GM23338 (cell line): ENCODE results near the gene OR52L1. TPM values are rescaled to one million over a fixed set of nuclear protein-coding genes. Genes with fewer than 3 reads are reported as not detected.

ENCODE experiments used
- ATAC-seq: fragments of 200-7000 bp; cut with Tn5 transposase; 3 replicates; pipeline ENCODE4 v1.9.1; 2020
- DNase-seq: peaks from one replicate; pipeline ENCODE4 v3.0.0-alpha.2; 2015; ENCODE audit warnings: low spot score
- H2AFZ ChIP-seq: fragments of 200-600 bp; sonication (generic); 2 replicates; pipeline ENCODE4 v1.8.0; 2016; ENCODE audit warnings: antibody characterized with exemption, mild to moderate bottlenecking, moderate library complexity
- H3F3A ChIP-seq: fragments of 200-600 bp; sonication (generic); replicated peaks from 2 replicates; pipeline ENCODE4 v1.8.0; 2017; ENCODE audit warnings: antibody characterized with exemption, mixed run types, low read depth
- H3K27ac ChIP-seq: fragments of 200-600 bp; sonication (generic); 2 replicates; pipeline ENCODE4 v1.6.1; 2016; ENCODE audit warnings: low read depth
- H3K27me3 ChIP-seq: fragments of 200-600 bp; sonication (generic); 2 replicates; pipeline ENCODE4 v1.8.0; 2016; ENCODE audit warnings: mild to moderate bottlenecking, mixed run types, moderate library complexity; ENCODE audit not compliant: insufficient read depth
- H3K36me3 ChIP-seq: fragments of 200-600 bp; sonication (generic); 2 replicates; pipeline ENCODE4 v1.8.0; 2016; ENCODE audit warnings: mild to moderate bottlenecking; ENCODE audit not compliant: insufficient read depth
- H3K4me1 ChIP-seq: fragments of 200-600 bp; sonication (generic); 2 replicates; pipeline ENCODE4 v1.8.0; 2016; ENCODE audit warnings: mild to moderate bottlenecking, moderate library complexity; ENCODE audit not compliant: insufficient read depth
- H3K4me2 ChIP-seq: fragments of 200-600 bp; sonication (generic); 2 replicates; pipeline ENCODE4 v1.7.1; 2017; ENCODE audit warnings: mixed run types
- H3K4me3 ChIP-seq: fragments of 200-600 bp; sonication (generic); 2 replicates; pipeline ENCODE4 v1.6.1; 2016; ENCODE audit warnings: mixed run types
- H3K79me2 ChIP-seq: fragments of 200-600 bp; sonication (generic); replicated peaks from 2 replicates; pipeline ENCODE4 v1.8.0; 2017; ENCODE audit warnings: mild to moderate bottlenecking; ENCODE audit not compliant: insufficient read depth
- H3K9me2 ChIP-seq: fragments of 200-600 bp; sonication (generic); 2 replicates; pipeline ENCODE4 v1.8.0; 2017; ENCODE audit not compliant: insufficient read depth
- H4K20me1 ChIP-seq: fragments of 200-600 bp; sonication (generic); replicated peaks from 2 replicates; pipeline ENCODE4 v1.8.0; 2017; ENCODE audit warnings: mild to moderate bottlenecking; ENCODE audit not compliant: insufficient read depth
- H3K27ac Mint-ChIP-seq: 2 replicates; pipeline ENCODE4 v1.8.0; 2020; ENCODE audit warnings: inconsistent platforms, mild to moderate bottlenecking, moderate library complexity, mixed read lengths
- H3K27me3 Mint-ChIP-seq: 3 replicates; pipeline ENCODE4 v1.8.0; 2022; ENCODE audit warnings: low read depth, mild to moderate bottlenecking, moderate library complexity, mixed read lengths, inconsistent platforms; ENCODE audit not compliant: insufficient read depth, poor library complexity
- H3K36me3 Mint-ChIP-seq: 3 replicates; pipeline ENCODE4 v1.8.0; 2021; ENCODE audit warnings: low read depth, mild to moderate bottlenecking, inconsistent platforms, moderate library complexity, mixed read lengths
- H3K4me1 Mint-ChIP-seq: 3 replicates; pipeline ENCODE4 v1.8.0; 2020; ENCODE audit warnings: mild to moderate bottlenecking, inconsistent platforms, mixed read lengths
- H3K4me3 Mint-ChIP-seq: 3 replicates; pipeline ENCODE4 v1.8.0; 2021; ENCODE audit warnings: moderate library complexity, mild to moderate bottlenecking, inconsistent platforms, mixed read lengths
- H3K9me3 Mint-ChIP-seq: 3 replicates; pipeline ENCODE4 v1.8.0; 2020; ENCODE audit warnings: moderate library complexity, mild to moderate bottlenecking, inconsistent platforms, mixed read lengths
- CREB1 ChIP-seq: fragments of 250-450 bp; sonication (Bioruptor Pico); IDR thresholded peaks from 2 replicates; pipeline ENCODE4 v1.5.0; 2020; ENCODE audit warnings: low read depth, mild to moderate bottlenecking, moderate library complexity
- CTCF ChIP-seq, 2 experiments: fragments of 200-600 bp in 1 of 2; sonication (generic) in 1 of 2; conservative IDR thresholded peaks; 2 replicates each; pipeline versions ENCODE4 v1.5.1 to v1.6.1; 2016 to 2017; ENCODE audit warnings: antibody characterized with exemption in 2 of 2, low read depth in 2 of 2, mild to moderate bottlenecking in 2 of 2, moderate library complexity in 1 of 2
- EZH2 ChIP-seq: fragments of 200-600 bp; sonication (generic); IDR thresholded peaks from one replicate; pipeline ENCODE4 v1.8.0; 2017; ENCODE audit warnings: antibody characterized with exemption, mild to moderate bottlenecking, low read depth; ENCODE audit not compliant: unreplicated experiment
- JUNB ChIP-seq: IDR thresholded peaks from one replicate; pipeline ENCODE4 v1.6.1; 2016; ENCODE audit warnings: antibody characterized with exemption; ENCODE audit not compliant: unreplicated experiment
- NANOG ChIP-seq: IDR thresholded peaks from 2 replicates; pipeline ENCODE4 v1.6.1; 2016; ENCODE audit warnings: antibody characterized with exemption, borderline replicate concordance
- POLR2AphosphoS5 ChIP-seq: IDR thresholded peaks from 2 replicates; pipeline ENCODE4 v1.6.1; 2016; ENCODE audit warnings: antibody characterized with exemption, low read depth
- REST ChIP-seq: IDR thresholded peaks from one replicate; pipeline ENCODE4 v1.6.1; 2018; ENCODE audit warnings: antibody characterized with exemption; ENCODE audit not compliant: unreplicated experiment
- STAT1 ChIP-seq: IDR thresholded peaks from one replicate; pipeline ENCODE4 v1.6.1; 2016; ENCODE audit warnings: antibody characterized with exemption; ENCODE audit not compliant: unreplicated experiment
- ZNF114 ChIP-seq: fragments of 250-450 bp; sonication (Bioruptor Pico); IDR thresholded peaks from 2 replicates; pipeline ENCODE4 v1.5.0; 2020; ENCODE audit warnings: mild to moderate bottlenecking, moderate library complexity
- ZNF462 ChIP-seq: fragments of 250-450 bp; sonication (Bioruptor Pico); IDR thresholded peaks from 2 replicates; pipeline ENCODE4 v1.5.0; 2020; ENCODE audit warnings: mild to moderate bottlenecking, moderate library complexity
- polyA plus RNA-seq: library from polyadenylated mRNA; unstranded; fragments of >200 nt; fragmentation: Nextera tagmentation; extraction: Ambion mirVana; gene quantifications from 2 replicates; pipeline ENCODE4 v1.2.1, GENCODE V29; 2016
- total RNA-seq: library from RNA; depleted of rRNA; stranded (reverse); fragments of >200 nt; shearing (Covaris generic); gene quantifications from 2 replicates; pipeline ENCODE4 v1.2.3, GENCODE V29; 2014
- TF ChIP-seq, protein P1 (sequence below): IDR thresholded peaks from 2 replicates; pipeline ENCODE4 v1.6.1; 2016; ENCODE audit warnings: antibody characterized with exemption

OR52L1 gene
- total and polyA plus RNA-seq, 2 experiments from 2014 or later: 0.17 TPM; not detected in 1

- Mint-ChIP-seq H3K27me3 (peaks cover 5% of the 10 kb centered on the region), H3K36me3 (no peaks in the 10 kb centered on the region)
These were observed 2.4 kb upstream of the OR52L1 start for GRCh38 chr11:5989203-5989602.

More at GRCh38 chr11:5989203-5989602, 2.4 kb upstream of the OR52L1 start:
- H3F3A ChIP-seq: no peaks in the 10 kb centered on the region
- no peak overlapping the region for H3K4me3 ChIP-seq
- Mint-ChIP-seq H3K4me1 (peaks cover 3% of the 10 kb centered on the region; the same call in 1 of the 3 replicates), H3K9me3 (no peaks in the 10 kb centered on the region), H3K27ac (no peak overlapping the region), H3K4me3 (no peak overlapping the region)
- no peaks in the 10 kb centered on the region for H3K27me3 ChIP-seq
- TF ChIP-seq JUNB (no peak), EZH2 (no peak), CTCF (conservative IDR thresholded peaks at IDR 0.05; ENCODE audit: low read depth in 2 of 2) (no peak), NANOG (no peak), REST (no peak), POLR2AphosphoS5 (no peak), CREB1 (CRISPR knock-in tag) (no peak), ZNF462 (CRISPR knock-in tag) (no peak), ZNF114 (CRISPR knock-in tag) (no peak), STAT1 (no peak)
- TF ChIP-seq, protein P1, sequence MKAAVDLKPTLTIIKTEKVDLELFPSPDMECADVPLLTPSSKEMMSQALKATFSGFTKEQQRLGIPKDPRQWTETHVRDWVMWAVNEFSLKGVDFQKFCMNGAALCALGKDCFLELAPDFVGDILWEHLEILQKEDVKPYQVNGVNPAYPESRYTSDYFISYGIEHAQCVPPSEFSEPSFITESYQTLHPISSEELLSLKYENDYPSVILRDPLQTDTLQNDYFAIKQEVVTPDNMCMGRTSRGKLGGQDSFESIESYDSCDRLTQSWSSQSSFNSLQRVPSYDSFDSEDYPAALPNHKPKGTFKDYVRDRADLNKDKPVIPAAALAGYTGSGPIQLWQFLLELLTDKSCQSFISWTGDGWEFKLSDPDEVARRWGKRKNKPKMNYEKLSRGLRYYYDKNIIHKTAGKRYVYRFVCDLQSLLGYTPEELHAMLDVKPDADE: no peak
- H3K27ac ChIP-seq: no peak overlapping the region
- no peaks in the 10 kb centered on the region for H3K79me2 ChIP-seq
- H3K4me1 ChIP-seq: no peaks in the 10 kb centered on the region
- peaks cover 11% of the 10 kb centered on the region; the same call in 1 of the 2 replicates for H3K9me2 ChIP-seq
- no peaks in the 10 kb centered on the region for H4K20me1 ChIP-seq
- no peak for DNase-seq
- H3K36me3 ChIP-seq: no peaks in the 10 kb centered on the region
- no peak for ATAC-seq
- no peak overlapping the region for H2AFZ ChIP-seq
- H3K4me2 ChIP-seq: no peak overlapping the region
